NK-92 treated with Interleukin-12 subunit alpha and Interleukin-12 subunit beta, amount 100 ng/mL, for 24 hours (cell line): ENCODE results near the gene ST3GAL4.
"Not testable (repeated sequence)": the region's sequence is repeated elsewhere in the genome, so short reads cannot be mapped to it uniquely, and the experiment has no call there.

ENCODE experiments used
- DNase-seq: peaks from one replicate; lab custom pipeline; 2025; lab: John Stamatoyannopoulos, UW

ST3GAL4 gene

DNA sequence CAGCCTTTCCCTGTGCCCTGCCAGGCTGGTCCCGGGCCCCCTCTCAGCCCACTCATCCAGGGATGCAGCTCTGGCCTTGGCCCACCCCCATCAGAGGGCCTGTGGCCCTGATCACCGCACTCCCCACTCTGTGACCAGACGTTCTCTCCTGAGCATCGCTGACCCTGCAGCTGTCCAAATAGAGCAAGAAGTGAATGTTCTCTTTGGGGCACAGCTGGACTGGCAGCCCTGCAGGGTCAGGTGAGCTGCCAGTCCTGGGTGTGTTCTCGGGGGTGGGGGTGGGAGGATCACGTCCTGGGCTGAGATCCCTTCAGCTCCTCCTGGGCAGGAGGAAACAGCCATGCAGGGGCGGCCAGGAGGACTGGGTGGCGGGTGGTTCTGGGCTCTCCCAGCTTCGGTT lies 9.2 kb downstream of the ST3GAL4 start:
- DNase-seq: not testable (repeated sequence)

- not testable (repeated sequence) for DNase-seq
Measured at GRCh38 chr11:126365508-126365907, 10.0 kb downstream of the ST3GAL4 start.

- DNase-seq: no peak
Measured at GRCh38 chr11:126366064-126366822, 10.8 kb downstream of the ST3GAL4 start.

- DNase-seq: not testable (repeated sequence)
Measured at GRCh38 chr11:126366823-126367654, 11.6 kb downstream of the ST3GAL4 start.

DNA sequence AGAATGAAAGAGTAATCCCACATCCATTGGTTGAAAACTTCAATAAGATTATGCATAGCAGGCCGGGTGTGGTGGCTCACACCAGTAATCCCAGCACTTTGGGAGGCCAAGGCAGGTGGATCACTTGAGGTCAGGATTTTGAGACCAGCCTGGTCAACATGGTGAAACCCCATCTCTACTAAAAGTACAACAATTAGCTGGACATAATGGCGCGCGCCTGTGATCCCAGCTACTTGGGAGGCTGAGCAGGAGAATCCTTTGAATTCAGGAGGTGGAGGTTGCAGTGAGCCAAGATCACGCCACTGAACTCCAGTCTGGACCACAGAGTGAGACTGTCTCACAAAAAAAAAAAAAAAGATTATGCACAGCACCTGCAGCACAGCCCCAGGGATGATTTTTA lies 12.3 kb downstream of the ST3GAL4 start:
- DNase-seq: not testable (repeated sequence)

DNA sequence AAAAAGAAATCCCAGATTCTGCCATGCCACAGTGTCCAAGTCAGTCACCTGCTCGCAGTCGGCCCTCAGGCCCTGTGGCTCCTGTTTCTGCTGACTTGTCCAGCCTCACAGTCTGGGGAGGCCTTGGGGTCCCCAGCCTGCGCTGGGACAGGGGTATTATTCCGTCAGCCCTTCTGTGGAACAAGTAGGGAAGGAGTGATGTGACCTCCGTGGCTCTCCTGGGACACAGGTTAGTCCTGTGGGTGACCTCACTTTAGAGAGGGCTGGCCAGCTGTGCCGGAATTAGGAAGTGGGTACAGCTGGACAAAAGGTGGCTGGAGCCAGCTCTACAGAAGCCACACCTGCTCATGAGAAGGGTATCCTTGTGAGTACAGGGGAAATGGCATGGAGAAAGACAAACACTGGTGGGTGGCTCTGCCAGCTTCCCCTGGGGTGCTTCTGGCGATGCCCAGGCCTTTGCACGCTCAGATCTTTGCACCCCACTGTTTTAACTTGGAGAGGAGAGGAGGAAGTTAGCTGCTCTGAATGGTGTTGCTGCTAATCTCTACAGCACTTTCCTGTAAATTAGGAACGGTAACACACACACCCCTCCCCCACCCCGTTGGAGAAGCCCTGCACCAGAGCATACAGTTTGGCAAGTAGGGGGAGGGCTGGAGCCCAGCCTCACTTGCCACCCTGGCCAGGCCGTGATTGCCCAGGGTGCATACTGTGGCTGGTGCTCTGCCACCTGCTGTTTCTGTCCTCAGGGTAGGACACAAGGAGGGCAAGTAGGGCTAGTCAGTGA lies 13.0 kb downstream of the ST3GAL4 start:
- DNase-seq: not testable (repeated sequence)

- no peak for DNase-seq
Measured at GRCh38 chr11:126370016-126370415, 14.5 kb downstream of the ST3GAL4 start.

DNA sequence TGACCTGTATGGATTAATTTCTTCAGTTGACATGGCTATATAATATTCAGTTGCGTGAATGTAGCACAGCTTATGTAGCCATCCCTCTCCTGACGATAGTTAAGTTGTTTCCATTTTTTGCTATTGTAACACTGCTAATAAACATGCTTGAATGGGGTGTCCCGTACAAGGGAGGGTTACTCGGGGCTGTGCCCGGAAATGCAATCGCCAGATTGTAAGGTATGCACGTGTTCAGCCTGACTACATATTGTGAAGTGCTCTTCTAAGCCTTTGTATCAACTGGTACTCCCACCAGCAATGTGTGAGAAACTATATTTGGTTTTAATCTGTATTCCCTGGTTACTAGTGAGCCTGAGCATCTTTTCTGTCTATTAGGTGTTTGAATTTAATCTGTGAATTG lies 16.1 kb downstream of the ST3GAL4 start:
- no peak for DNase-seq

GRCh38 chr11:126373389-126374066 lies 18.0 kb downstream of the ST3GAL4 start:
- DNase-seq: not testable (repeated sequence)

DNA sequence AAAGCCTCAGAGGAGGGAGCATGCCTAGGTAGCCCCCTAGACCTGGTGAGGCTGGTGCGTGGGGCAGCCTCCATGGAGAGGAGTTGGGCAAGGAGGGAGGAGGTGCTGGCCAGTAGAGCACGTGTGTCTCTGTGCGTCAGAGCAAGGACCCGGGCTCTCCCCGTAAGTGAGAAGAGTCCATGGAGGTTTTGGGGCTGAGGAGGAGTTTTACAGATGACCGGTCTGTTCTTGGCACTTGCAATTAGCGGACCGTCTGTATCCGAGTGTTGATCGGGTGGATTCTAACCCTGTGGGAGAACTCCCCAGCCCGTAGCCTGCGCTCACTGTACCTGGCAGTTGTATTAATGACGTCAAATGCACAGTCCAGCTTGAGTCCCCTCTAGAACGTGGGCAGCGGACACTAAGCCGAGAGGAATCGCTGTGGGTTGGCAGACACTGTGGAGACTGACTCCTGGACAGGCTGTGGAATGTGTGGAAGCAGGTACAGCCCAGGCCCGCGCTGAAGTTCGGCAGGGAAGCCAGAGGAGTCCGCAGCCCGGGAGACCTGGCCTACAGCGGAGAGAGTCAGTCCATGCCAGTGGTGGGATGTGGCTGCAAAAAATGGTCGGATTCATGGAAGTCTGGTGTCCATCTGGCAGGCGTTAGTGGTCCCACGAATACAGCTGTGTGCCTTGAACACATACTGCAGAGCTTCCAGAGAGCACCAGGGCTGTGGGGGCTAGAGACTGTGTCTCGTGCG lies 19.2 kb downstream of the ST3GAL4 start:
- not testable (repeated sequence) for DNase-seq

GRCh38 chr11:126375726-126376125 lies 20.2 kb downstream of the ST3GAL4 start:
- DNase-seq: no peak

DNA sequence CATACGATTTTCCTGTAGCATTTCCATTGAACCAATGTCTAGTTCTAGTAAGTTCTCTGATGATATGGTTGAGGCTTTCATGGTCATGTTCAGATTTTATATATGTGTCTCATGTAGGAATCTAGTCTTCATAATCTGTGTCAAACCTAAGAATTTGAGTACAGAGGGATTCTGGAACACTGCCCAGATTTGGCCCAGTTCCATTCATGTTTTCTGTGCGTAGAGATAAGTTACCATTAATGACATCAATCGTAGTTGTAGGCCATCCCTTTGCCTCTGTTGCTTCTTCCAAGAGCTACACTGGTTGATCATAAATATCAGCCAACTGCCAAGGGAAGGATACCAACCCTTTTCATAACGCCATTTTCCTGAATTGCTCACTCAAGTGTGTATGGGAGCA lies 23.3 kb downstream of the ST3GAL4 start:
- DNase-seq: no peak

DNA sequence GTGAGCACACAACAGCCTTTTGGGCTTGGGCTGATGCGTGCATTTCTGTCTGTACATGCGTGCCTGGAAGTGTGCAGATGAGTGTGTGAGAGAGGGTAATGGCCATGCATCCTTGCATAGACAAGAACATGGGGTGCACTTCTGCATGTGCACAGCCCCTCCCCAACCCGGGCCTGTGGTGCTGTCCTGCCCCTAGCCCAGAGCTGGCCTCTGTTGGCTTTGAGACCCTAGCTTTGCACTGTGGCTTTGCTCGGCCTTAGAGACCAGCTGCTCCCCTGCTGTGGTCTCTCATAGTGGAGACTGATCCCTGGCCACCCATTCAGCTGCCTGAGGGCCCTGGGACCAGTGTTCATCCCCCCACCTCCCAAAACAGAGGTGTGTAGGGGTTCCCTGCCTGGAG lies 25.4 kb downstream of the ST3GAL4 start:
- DNase-seq: no peak

DNA sequence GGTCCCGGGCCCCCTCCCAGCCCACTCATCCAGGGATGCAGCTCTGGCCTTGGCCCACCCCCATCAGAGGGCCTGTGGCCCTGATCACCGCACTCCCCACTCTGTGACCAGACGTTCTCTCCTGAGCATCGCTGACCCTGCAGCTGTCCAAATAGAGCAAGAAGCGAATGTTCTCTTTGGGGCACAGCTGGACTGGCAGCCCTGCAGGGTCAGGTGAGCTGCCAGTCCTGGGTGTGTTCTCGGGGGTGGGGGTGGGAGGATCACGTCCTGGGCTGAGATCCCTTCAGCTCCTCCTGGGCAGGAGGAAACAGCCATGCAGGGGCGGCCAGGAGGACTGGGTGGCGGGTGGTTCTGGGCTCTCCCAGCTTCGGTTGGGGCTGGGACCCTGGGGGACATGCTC lies 26.5 kb downstream of the ST3GAL4 start:
- not testable (repeated sequence) for DNase-seq

DNA sequence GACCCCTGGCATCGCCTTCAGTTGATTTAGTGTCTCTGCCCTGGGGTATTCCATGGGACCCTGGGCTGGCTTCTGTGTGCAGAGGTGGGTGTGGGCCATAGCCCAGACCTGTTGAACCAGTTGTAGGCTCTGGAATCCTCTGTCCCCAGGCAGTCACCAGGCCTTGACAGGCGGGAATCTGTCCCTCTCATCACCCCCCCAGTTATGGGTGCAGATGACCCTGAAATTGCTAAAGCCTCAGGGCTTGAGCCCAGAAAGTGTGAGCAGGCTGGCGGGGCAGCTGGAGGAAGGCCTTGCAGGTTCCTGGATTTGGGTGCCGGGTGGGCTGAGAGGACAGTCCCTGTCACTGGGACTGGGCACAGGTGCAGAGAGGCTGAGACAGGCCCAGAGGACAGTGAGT lies 27.2 kb downstream of the ST3GAL4 start:
- DNase-seq: not testable (repeated sequence)

DNA sequence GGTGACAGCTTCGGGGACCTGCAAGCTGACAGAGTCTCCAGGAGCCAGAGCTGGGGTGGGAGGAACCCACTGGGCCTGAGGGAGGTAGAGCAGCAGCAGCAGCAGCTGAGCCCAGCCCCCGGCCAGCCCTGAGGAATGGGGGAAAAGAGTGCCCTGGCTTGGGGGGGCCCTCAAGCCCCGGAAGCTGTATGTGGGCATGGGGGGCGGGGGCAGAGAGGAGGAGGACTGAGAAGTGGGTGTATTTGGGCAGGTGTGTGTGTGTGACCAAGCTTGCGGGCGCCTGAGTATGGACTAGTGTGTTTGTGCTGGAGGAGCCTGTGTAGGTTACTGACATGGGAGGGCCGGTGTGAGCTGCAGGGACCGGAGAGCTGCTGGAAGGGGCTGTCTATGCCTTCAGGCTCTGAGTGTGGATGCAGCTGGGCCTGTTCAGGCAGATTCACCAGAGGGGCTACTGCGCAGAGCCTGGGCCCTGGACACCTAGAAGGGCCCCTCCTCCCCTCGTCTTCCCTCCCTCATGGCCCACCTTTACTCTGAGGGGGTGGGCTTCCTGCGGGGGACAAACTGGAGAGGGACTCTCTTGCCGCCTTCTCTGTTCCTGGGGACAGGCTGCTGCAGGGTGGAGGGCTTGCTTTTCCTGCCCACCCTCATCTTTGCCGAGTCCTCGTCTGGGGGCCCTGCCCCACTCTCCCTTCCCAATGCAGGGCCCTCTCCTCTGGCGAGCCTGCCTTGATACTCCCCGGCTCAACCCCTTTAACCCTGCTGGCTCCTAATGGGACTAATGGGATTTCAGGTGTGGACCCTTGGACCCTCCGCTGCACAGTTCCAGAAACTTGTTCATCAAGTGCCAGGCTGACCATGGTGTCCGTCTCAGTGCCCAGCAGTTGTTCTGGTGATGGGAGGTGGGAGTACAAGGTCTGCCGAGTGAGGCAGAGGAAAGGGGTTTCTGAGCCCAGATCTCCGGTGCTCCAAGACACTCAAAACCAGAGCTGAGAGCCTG lies 28.2 kb downstream of the ST3GAL4 start:
- DNase-seq: no peak

- no peak for DNase-seq
Measured at GRCh38 chr11:126384449-126385070, 29.1 kb downstream of the ST3GAL4 start.

GRCh38 chr11:126385991-126386728 lies 30.7 kb downstream of the ST3GAL4 start:
- DNase-seq: no peak

GRCh38 chr11:126386729-126387071 lies 31.2 kb downstream of the ST3GAL4 start:
- DNase-seq: not testable (repeated sequence)
